ENCODE data around the gene GRK2. TPM values are rescaled to one million over a fixed set of nuclear protein-coding genes. Genes with fewer than 3 reads are reported as not detected.

Gene GRK2
- total RNA-seq, 1 experiment from 2014 or later = 56.3 TPM

- Histone ChIP-seq H3K79me1 (ENCODE audit: insufficient read depth, low read depth, low read length, poor library complexity, severe bottlenecking) (no peaks in the 10 kb centered on the region), H3K23ac (ENCODE audit: insufficient read length, low read depth, low read length) (no peak overlapping the region), H2AFZ (ENCODE audit: low read length) (no peak overlapping the region), H3K4ac (ENCODE audit: low read depth, low read length) (no peak overlapping the region), H2AK5ac (ENCODE audit: insufficient read length, low read length) (no peak overlapping the region), H3K27ac (ENCODE audit: insufficient read length, low read depth, low read length) (no peak overlapping the region), H3K9ac (ENCODE audit: extremely low read depth, insufficient read length, low read length) (no peak overlapping the region), H3K4me2 (ENCODE audit: insufficient read depth, insufficient read length, low read length) (no peak overlapping the region), H3K18ac (ENCODE audit: insufficient read length, low read depth, low read length) (no peak overlapping the region), H3K4me1 (ENCODE audit: insufficient read depth, low read length) (no peaks in the 10 kb centered on the region), H3K23me2 (ENCODE audit: insufficient read length, low read depth, low read length, poor library complexity, severe bottlenecking) (peaks cover 12% of the 10 kb centered on the region), H3K79me2 (ENCODE audit: insufficient read depth, low read length) (no peaks in the 10 kb centered on the region), H4K8ac (replicated peaks; ENCODE audit: insufficient read length, low read depth, low read length) (no peak overlapping the region), H2BK20ac (ENCODE audit: low read depth, low read length, poor library complexity, severe bottlenecking) (no peak overlapping the region), H3K14ac (ENCODE audit: insufficient read depth, low read length) (no peak overlapping the region), H2BK120ac (ENCODE audit: low read depth, low read length, poor library complexity, severe bottlenecking) (no peak overlapping the region), H3K27me3 (ENCODE audit: insufficient read depth, low read length) (no peaks in the 10 kb centered on the region), H4K91ac (ENCODE audit: insufficient read length, low read depth, low read length) (no peak overlapping the region), H2BK15ac (ENCODE audit: low read depth, low read length) (no peak overlapping the region), H2BK12ac (ENCODE audit: insufficient read length, low read depth, low read length) (no peak overlapping the region), H3K56ac (ENCODE audit: insufficient read length, low read depth, low read length) (no peak overlapping the region), H4K20me1 (ENCODE audit: control insufficient read depth, insufficient read depth, insufficient read length) (no peaks in the 10 kb centered on the region), H3T11ph (ENCODE audit: low read length) (no peak overlapping the region), H2BK5ac (ENCODE audit: insufficient read length, low read length) (no peak overlapping the region), H4K5ac (ENCODE audit: insufficient read length, low read depth, low read length) (no peak overlapping the region), H3K9me3 (ENCODE audit: control insufficient read depth, low read depth, low read length) (no peaks in the 10 kb centered on the region)
- peaks cover 6% of the 10 kb centered on the region for H3K27me3 Mint-ChIP-seq (ENCODE audit: low read depth)
- H3K9me3 Mint-ChIP-seq = no peaks in the 10 kb centered on the region
- TF ChIP-seq, protein P1, sequence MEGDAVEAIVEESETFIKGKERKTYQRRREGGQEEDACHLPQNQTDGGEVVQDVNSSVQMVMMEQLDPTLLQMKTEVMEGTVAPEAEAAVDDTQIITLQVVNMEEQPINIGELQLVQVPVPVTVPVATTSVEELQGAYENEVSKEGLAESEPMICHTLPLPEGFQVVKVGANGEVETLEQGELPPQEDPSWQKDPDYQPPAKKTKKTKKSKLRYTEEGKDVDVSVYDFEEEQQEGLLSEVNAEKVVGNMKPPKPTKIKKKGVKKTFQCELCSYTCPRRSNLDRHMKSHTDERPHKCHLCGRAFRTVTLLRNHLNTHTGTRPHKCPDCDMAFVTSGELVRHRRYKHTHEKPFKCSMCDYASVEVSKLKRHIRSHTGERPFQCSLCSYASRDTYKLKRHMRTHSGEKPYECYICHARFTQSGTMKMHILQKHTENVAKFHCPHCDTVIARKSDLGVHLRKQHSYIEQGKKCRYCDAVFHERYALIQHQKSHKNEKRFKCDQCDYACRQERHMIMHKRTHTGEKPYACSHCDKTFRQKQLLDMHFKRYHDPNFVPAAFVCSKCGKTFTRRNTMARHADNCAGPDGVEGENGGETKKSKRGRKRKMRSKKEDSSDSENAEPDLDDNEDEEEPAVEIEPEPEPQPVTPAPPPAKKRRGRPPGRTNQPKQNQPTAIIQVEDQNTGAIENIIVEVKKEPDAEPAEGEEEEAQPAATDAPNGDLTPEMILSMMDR (conservative IDR thresholded peaks at IDR 0.05) = no peak
- H3K4me1 Mint-ChIP-seq = peaks cover 5 to 8% of the 10 kb centered on the region in 2 experiments
- no peak overlapping the region for H3K4me3 Mint-ChIP-seq
- H3K27ac Mint-ChIP-seq = no peak overlapping the region
- WGBS (ENCODE audit: extremely low coverage, insufficient read length, low lambda C conversion rate) = no CpG with 5 or more reads among the region's 12 CpGs
- DNase-seq = no peak
- H3K36me3 Mint-ChIP-seq (ENCODE audit: insufficient read depth in 1 of 3, low read depth in 3 of 3) = peaks cover 0 to 23% (median 8%) of the 10 kb centered on the region in 3 experiments; a peak in 4 of 7 replicates
These were observed 41.3 kb downstream of the GRK2 start for GRCh38 chr11:67307545-67308001.

Measured in H9 (cell line).